ENCODE data around the gene PTH.

Gene PTH

GRCh38 chr11:13446444-13446843 is 49.4 kb downstream of the PTH start:
- DNase-seq, result no peak

DNA sequence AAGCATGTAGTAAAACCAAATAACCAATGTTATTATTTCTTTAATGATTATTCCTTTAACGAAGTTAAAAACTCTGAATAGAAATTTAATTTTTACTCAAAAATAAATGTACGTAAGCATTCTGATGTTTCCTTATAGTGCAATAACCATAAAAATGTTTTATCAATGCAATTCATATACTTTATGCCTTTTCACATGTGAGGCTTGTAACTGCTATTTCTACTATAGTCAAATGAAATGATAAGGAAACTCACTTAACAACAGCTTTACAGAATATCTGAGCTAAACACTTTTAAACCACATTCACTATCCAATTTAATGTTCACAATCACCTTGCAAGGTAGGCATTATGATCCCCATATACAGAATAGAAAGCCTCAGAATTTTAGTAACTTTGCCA is 50.2 kb downstream of the PTH start:
- no peak for DNase-seq
